ENCODE data around the gene MGARP.
A peak's percentile ranks its signal among the peaks of the same experiment; 100 is the strongest.

GRCh38 chr4:139229534-139230039 is 50.4 kb downstream of the MGARP start:
- TF ChIP-seq CTCF (conservative IDR thresholded peaks at IDR 0.05; ENCODE audit: low read depth in 2 of 2) = peak; percentile 63 to 83
- no peak for TF ChIP-seq EZH2phosphoT487 (IDR thresholded peaks at IDR 0.05; ENCODE audit: unreplicated experiment)
- no peak for TF ChIP-seq POLR2AphosphoS5 (IDR thresholded peaks at IDR 0.05; ENCODE audit: low read depth)
- no peak for TF ChIP-seq EZH2 (IDR thresholded peaks at IDR 0.05; ENCODE audit: low read depth, unreplicated experiment)
- no peak for TF ChIP-seq ETS1 (IDR thresholded peaks at IDR 0.05)
- no peak for TF ChIP-seq CREB1 (CRISPR knock-in tag; IDR thresholded peaks at IDR 0.05; ENCODE audit: low read depth)
- no peak for TF ChIP-seq REST (IDR thresholded peaks at IDR 0.05; ENCODE audit: unreplicated experiment)
- TF ChIP-seq ZNF114 (CRISPR knock-in tag; IDR thresholded peaks at IDR 0.05) = no peak
- TF ChIP-seq ZNF331 (CRISPR knock-in tag; IDR thresholded peaks at IDR 0.05; ENCODE audit: low read depth) = no peak
- no peak for TF ChIP-seq JUNB (IDR thresholded peaks at IDR 0.05; ENCODE audit: unreplicated experiment)
- no peak for TF ChIP-seq NANOG (IDR thresholded peaks at IDR 0.05; ENCODE audit: borderline replicate concordance)
- TF ChIP-seq STAT1 (IDR thresholded peaks at IDR 0.05; ENCODE audit: unreplicated experiment) = no peak
- TF ChIP-seq, protein P1, sequence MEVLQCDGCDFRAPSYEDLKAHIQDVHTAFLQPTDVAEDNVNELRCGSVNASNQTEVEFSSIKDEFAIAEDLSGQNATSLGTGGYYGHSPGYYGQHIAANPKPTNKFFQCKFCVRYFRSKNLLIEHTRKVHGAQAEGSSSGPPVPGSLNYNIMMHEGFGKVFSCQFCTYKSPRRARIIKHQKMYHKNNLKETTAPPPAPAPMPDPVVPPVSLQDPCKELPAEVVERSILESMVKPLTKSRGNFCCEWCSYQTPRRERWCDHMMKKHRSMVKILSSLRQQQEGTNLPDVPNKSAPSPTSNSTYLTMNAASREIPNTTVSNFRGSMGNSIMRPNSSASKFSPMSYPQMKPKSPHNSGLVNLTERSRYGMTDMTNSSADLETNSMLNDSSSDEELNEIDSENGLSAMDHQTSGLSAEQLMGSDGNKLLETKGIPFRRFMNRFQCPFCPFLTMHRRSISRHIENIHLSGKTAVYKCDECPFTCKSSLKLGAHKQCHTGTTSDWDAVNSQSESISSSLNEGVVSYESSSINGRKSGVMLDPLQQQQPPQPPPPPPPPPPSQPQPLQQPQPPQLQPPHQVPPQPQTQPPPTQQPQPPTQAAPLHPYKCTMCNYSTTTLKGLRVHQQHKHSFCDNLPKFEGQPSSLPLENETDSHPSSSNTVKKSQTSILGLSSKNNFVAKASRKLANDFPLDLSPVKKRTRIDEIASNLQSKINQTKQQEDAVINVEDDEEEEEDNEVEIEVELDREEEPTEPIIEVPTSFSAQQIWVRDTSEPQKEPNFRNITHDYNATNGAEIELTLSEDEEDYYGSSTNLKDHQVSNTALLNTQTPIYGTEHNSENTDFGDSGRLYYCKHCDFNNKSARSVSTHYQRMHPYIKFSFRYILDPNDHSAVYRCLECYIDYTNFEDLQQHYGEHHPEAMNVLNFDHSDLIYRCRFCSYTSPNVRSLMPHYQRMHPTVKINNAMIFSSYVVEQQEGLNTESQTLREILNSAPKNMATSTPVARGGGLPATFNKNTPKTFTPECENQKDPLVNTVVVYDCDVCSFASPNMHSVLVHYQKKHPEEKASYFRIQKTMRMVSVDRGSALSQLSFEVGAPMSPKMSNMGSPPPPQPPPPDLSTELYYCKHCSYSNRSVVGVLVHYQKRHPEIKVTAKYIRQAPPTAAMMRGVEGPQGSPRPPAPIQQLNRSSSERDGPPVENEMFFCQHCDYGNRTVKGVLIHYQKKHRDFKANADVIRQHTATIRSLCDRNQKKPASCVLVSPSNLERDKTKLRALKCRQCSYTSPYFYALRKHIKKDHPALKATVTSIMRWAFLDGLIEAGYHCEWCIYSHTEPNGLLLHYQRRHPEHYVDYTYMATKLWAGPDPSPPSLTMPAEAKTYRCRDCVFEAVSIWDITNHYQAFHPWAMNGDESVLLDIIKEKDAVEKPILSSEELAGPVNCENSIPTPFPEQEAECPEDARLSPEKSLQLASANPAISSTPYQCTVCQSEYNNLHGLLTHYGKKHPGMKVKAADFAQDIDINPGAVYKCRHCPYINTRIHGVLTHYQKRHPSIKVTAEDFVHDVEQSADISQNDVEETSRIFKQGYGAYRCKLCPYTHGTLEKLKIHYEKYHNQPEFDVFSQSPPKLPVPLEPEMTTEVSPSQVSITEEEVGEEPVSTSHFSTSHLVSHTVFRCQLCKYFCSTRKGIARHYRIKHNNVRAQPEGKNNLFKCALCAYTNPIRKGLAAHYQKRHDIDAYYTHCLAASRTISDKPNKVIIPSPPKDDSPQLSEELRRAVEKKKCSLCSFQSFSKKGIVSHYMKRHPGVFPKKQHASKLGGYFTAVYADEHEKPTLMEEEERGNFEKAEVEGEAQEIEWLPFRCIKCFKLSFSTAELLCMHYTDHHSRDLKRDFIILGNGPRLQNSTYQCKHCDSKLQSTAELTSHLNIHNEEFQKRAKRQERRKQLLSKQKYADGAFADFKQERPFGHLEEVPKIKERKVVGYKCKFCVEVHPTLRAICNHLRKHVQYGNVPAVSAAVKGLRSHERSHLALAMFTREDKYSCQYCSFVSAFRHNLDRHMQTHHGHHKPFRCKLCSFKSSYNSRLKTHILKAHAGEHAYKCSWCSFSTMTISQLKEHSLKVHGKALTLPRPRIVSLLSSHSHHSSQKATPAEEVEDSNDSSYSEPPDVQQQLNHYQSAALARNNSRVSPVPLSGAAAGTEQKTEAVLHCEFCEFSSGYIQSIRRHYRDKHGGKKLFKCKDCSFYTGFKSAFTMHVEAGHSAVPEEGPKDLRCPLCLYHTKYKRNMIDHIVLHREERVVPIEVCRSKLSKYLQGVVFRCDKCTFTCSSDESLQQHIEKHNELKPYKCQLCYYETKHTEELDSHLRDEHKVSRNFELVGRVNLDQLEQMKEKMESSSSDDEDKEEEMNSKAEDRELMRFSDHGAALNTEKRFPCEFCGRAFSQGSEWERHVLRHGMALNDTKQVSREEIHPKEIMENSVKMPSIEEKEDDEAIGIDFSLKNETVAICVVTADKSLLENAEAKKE (CRISPR knock-in tag; IDR thresholded peaks at IDR 0.05) = no peak
